HG03280 (cell line): ENCODE data around the gene C1orf167.

Source experiments
- ATAC-seq: cut with Tn5 transposase; IDR thresholded peaks from one replicate; pipeline ENCODE4 v1.9.1; 2021; ENCODE audit warnings: mild to moderate bottlenecking, moderate library complexity; ENCODE audit not compliant: unreplicated experiment

Gene C1orf167

DNA sequence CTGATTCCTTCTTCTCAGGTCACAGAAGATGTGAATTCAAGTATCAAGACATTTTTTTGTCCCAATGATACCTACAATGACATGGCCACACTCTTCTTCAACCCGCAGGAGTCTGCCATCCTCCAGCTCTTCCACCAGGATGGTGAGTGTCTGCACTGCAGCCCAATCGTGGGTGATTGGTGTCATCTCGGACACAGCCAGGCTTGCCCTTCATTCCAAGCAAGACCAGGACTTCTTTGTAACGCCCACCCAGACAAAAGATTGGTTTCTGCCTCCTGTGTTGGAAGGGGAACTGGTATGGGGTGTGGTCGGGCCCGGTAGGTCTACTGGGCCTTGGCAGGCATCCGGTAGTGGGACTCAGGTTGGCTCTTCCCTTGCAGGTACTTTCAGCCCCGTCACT, 71.5 kb downstream of the C1orf167 start:
- ATAC-seq = no peak

GRCh38 chr1:11833900-11834299, 71.9 kb downstream of the C1orf167 start:
- no peak for ATAC-seq

GRCh38 chr1:11835441-11836225, 73.6 kb downstream of the C1orf167 start:
- no peak for ATAC-seq

- ATAC-seq = no peak
These were observed 75.2 kb downstream of the C1orf167 start for GRCh38 chr1:11836955-11837766.

DNA sequence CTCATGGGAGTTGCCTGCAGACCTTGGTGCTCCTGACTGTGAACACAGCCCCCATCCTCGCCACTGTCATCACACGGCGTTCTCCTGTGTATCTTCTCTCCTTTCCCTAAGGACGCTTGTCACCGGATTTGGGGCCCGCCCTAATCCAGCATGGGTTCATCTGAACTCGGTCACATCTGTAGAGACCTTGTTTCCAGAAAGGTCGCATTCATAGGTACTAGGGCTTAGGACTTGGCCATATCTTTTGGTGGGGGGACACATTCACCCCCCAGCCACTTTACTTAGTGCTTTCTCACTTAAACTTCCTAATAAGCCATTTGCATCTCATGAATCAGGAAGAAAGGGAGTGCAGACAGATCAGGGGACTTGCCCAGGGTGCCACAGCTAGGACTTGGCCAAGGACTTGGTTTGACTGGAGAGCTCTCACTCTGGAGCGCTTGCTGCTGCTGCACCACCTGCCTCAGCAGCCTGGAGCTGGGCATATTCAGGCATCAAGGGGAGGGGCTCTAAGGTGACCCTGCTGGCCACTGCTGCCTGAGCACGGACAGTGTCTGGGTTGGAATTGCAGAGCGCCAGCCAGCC, 75.9 kb downstream of the C1orf167 start:
- no peak for ATAC-seq

GRCh38 chr1:11838349-11839272, 76.6 kb downstream of the C1orf167 start:
- ATAC-seq = no peak
